K562 (cell line): ENCODE results near the gene SLC4A5. TPM values are rescaled to one million over a fixed set of nuclear protein-coding genes. Genes with fewer than 3 reads are reported as not detected.
A peak's percentile ranks its signal among the peaks of the same experiment; 100 is the strongest.

Source experiments
- ATAC-seq: fragments of 200-7000 bp; cut with Tn5 transposase; 3 replicates; pipeline ENCODE4 v1.9.1; 2020; ENCODE audit warnings: moderate library complexity
- BruUV-seq: library from RNA; stranded (reverse); fragments of 400-500 nt; replicated peaks from 2 replicates; lab custom pipeline; 2021; lab: Mats Ljungman, UMichigan
- CTCF ChIA-PET: fragments of 300-600 bp; formaldehyde crosslinking; extraction: SDS; loops from one replicate; lab custom pipeline; 2021; ENCODE audit warnings: low intra/inter-chr PET ratio; lab: Yijun Ruan, JAX
- POLR2A ChIA-PET: fragments of 300-600, 350-650 bp; sonication (Branson Sonifier 250); formaldehyde crosslinking; extraction: SDS; loops from one replicate; lab custom pipeline; 2021; ENCODE audit warnings: antibody characterized with exemption, inconsistent platforms; lab: Yijun Ruan, JAX
- DNase-seq, 4 experiments: peaks; one replicate each; pipeline versions ENCODE4 v3.0.0 to v3.0.0-alpha.2; 2011 to 2018; ENCODE audit warnings: low spot score in 3 of 4, mixed read lengths in 3 of 4; ENCODE audit errors: extremely low read depth in 1 of 4
- FAIRE-seq: peaks from 2 replicates; lab custom pipeline; 2011; peaks lifted over from hg19 to GRCh38; lab: Jason Lieb, UNC
- H2AFZ ChIP-seq: 2 replicates; pipeline ENCODE4 v1.6.0; 2011; ENCODE audit warnings: low read depth, low read length, control low read depth, inconsistent platforms
- H3K27ac ChIP-seq: fragments of 200-600 bp; 3 replicates; pipeline ENCODE4 v1.8.0; 2011; ENCODE audit warnings: low read depth, mild to moderate bottlenecking, control low read depth, inconsistent platforms, low read length, moderate library complexity, mixed read lengths; ENCODE audit errors: extremely low read depth
- H3K27me3 ChIP-seq, 2 experiments: fragments of 300-600 bp in 1 of 2; 2 replicates in 1 of 2; 3 replicates in 1 of 2; pipeline versions ENCODE4 v1.6.0 to v1.8.0; 2011; ENCODE audit warnings: inconsistent platforms in 2 of 2, low read length in 2 of 2, mild to moderate bottlenecking in 1 of 2, mixed read lengths in 1 of 2, moderate library complexity in 1 of 2; ENCODE audit not compliant: control insufficient read depth in 2 of 2, insufficient read depth in 2 of 2
- H3K36me3 ChIP-seq: fragments of 300-600 bp; 3 replicates; pipeline ENCODE4 v1.8.0; 2011; ENCODE audit warnings: mild to moderate bottlenecking, low read length, inconsistent platforms; ENCODE audit not compliant: control insufficient read depth, insufficient read depth
- H3K4me1 ChIP-seq, 2 experiments: fragments of 200-600 bp in 1 of 2; replicated peaks in 1 of 2; 2 replicates in 1 of 2; 3 replicates in 1 of 2; pipeline versions ENCODE4 v1.5.1 to v1.8.0; 2011; ENCODE audit warnings: inconsistent platforms in 2 of 2, low read length in 2 of 2, mild to moderate bottlenecking in 1 of 2, mixed read lengths in 1 of 2, moderate library complexity in 1 of 2; ENCODE audit not compliant: control insufficient read depth in 2 of 2, insufficient read depth in 2 of 2
- H3K4me2 ChIP-seq: 2 replicates; pipeline ENCODE4 v1.6.1; 2011; ENCODE audit warnings: low read length, control low read depth, inconsistent platforms, mixed read lengths; ENCODE audit not compliant: insufficient read depth
- H3K4me3 ChIP-seq: fragments of 200-600 bp; sonication (generic), shearing (Covaris generic); 2 replicates; pipeline ENCODE4 v1.5.1; 2016; ENCODE audit warnings: control low read depth, inconsistent platforms
- H3K79me2 ChIP-seq: fragments of 200-600 bp; 3 replicates; pipeline ENCODE4 v1.8.0; 2011; ENCODE audit warnings: low read length, inconsistent platforms; ENCODE audit not compliant: control insufficient read depth, insufficient read depth
- H3K9ac ChIP-seq, 2 experiments: 2 replicates each; pipeline versions ENCODE4 v1.6.0 to v1.6.1; 2011; ENCODE audit warnings: low read depth in 2 of 2, low read length in 2 of 2, control low read depth in 1 of 2, inconsistent platforms in 1 of 2, mild to moderate bottlenecking in 1 of 2, mixed read lengths in 1 of 2; ENCODE audit not compliant: insufficient read depth in 1 of 2
- H3K9me1 ChIP-seq: one replicate; pipeline ENCODE4 v1.6.0; 2011; ENCODE audit warnings: inconsistent platforms, mild to moderate bottlenecking, low read length, moderate library complexity; ENCODE audit not compliant: control insufficient read depth, insufficient read depth
- H3K9me3 ChIP-seq: replicated peaks from 2 replicates; pipeline ENCODE4 v1.5.1; 2011; ENCODE audit warnings: low read depth, low read length, inconsistent platforms; ENCODE audit not compliant: control insufficient read depth, insufficient read depth
- H4K20me1 ChIP-seq: replicated peaks from 2 replicates; pipeline ENCODE4 v1.6.1; 2011; ENCODE audit warnings: low read length, inconsistent platforms, mixed read lengths; ENCODE audit not compliant: control insufficient read depth, insufficient read depth
- FOXA3 ChIP-seq, 2 experiments: fragments of 450-650 bp in 1 of 2; sonication (generic) in 1 of 2; formaldehyde crosslinking; IDR thresholded peaks in 1 of 2; conservative IDR thresholded peaks in 1 of 2; 2 replicates each; pipeline versions ENCODE4 v1.4.0 to v1.8.0; 2020 to 2022; ENCODE audit warnings: mild to moderate bottlenecking in 2 of 2, missing genetic modification reagents in 1 of 2
- FOXJ3 ChIP-seq: sonication (generic); formaldehyde crosslinking; IDR thresholded peaks from 2 replicates; pipeline ENCODE4 v1.4.0; 2020; ENCODE audit warnings: mild to moderate bottlenecking, missing genetic modification reagents
- MCM3 ChIP-seq: fragments of 450-650 bp; IDR thresholded peaks from 2 replicates; pipeline ENCODE4 v1.6.1; 2016
- whole genome bisulfite sequencing: fragments of 100-300 bp; shearing (Covaris generic); methylation state at CpG from one replicate; pipeline ENCODE4 v1.1.6; 2016; ENCODE audit warnings: low coverage, mixed read lengths; ENCODE audit not compliant: insufficient coverage; ENCODE audit errors: missing lambda C conversion rate; 5-methylcytosine and 5-hydroxymethylcytosine counted together
- in situ Hi-C: fragments of 300-500 bp; cut with MboI; formaldehyde crosslinking; loops from 4 replicates; pipeline ENCODE4 v1.15.0; 2018; ENCODE audit warnings: inconsistent platforms, mixed read lengths
- intact Hi-C: fragments of 100-400 bp; cut with micrococcal nuclease; formaldehyde crosslinking; loops from 2 replicates; pipeline ENCODE4 v1.14.2; 2022
- polyA plus RNA-seq, 8 experiments: library from polyadenylated mRNA; depleted of rRNA in 4 of 8; stranded (reverse) in 5 of 8; unstranded in 3 of 8; fragments of >200 nt; fragmentation: Nextera tagmentation in 2 of 8; fragmentation: Illumina TruSeq in 1 of 8; extraction: Ambion mirVana in 2 of 8; extraction: Trizol in 1 of 8; gene quantifications; 2 replicates each; pipeline versions ENCODE4 v1.2.1 to v1.2.3, GENCODE V29; 2011 to 2014; ENCODE audit warnings: inconsistent platforms in 1 of 8, missing spikeins in 1 of 8
- total RNA-seq, 7 experiments: library from RNA; depleted of rRNA in 6 of 7; stranded (reverse); fragments of >200 nt in 6 of 7; fragmentation: Illumina TruSeq in 2 of 7; extraction: Trizol in 2 of 7; gene quantifications; 2 replicates each; pipeline versions ENCODE4 v1.2.1 to v1.2.3, GENCODE V29; 2011 to 2021; ENCODE audit warnings: low replicate concordance in 1 of 7
- TF ChIP-seq, protein P1 (sequence below): fragments of 450-650 bp; formaldehyde crosslinking; IDR thresholded peaks from 2 replicates; pipeline ENCODE4 v1.4.0; 2022; ENCODE audit warnings: missing genetic modification characterization

The SLC4A5 gene
- total and polyA plus RNA-seq, 9 of the 15 experiments (the other 6 are each of a cell fraction or from before 2014, with no cell fraction given): 0.03 to 0.77 (median 0.14) TPM; not detected in 1

DNA sequence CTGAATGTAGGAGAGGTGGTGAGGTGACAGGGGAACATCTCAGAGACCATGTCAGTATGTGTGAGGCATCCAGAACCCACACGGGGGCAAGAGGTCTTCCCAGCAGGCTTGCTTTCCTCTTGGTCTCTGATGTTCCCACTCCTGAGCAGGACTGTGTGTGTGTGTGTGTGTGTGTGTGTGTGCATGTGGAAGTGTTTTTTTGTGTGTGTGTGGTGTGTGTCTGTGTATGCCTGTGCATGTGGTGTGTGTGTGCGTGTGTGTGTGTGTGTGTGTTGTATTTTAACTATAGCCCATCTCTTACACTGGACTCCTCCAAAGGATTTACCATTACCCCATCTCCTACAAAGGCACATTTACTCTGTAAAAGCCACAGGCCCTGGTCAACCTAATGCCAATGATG, 40.4 kb downstream of the SLC4A5 start:
- H3K9ac ChIP-seq: no peak overlapping the region
- FAIRE-seq (no peak), ATAC-seq (no peak; the same call in 2 of the 3 replicates), DNase-seq (no peak)
- intact Hi-C loops: no loop called here
- no peak overlapping the region for H2AFZ ChIP-seq
- no peaks in the 10 kb centered on the region; a peak in 1 of 5 replicates for H3K27me3 ChIP-seq
- ChIA-PET POLR2A (no interaction called here), CTCF (no interaction called here)
- H3K9me3 ChIP-seq: no peaks in the 10 kb centered on the region
- peaks cover 7 to 8% of the 10 kb centered on the region in 2 experiments; a peak in 3 of 5 replicates for H3K4me1 ChIP-seq
- no TSS peak for BruUV-seq
- in situ Hi-C loops: no loop called here
- H3K27ac ChIP-seq: no peak overlapping the region
- no peaks in the 10 kb centered on the region for H3K9me1 ChIP-seq
- H3K79me2 ChIP-seq: no peaks in the 10 kb centered on the region
- H3K4me2 ChIP-seq: no peak overlapping the region
- no peak overlapping the region for H3K4me3 ChIP-seq
- H3K36me3 ChIP-seq: no peaks in the 10 kb centered on the region
- no peaks in the 10 kb centered on the region for H4K20me1 ChIP-seq
- 28% methylated on average over 2 of the region's 2 CpGs for WGBS
- TF ChIP-seq, protein P1, sequence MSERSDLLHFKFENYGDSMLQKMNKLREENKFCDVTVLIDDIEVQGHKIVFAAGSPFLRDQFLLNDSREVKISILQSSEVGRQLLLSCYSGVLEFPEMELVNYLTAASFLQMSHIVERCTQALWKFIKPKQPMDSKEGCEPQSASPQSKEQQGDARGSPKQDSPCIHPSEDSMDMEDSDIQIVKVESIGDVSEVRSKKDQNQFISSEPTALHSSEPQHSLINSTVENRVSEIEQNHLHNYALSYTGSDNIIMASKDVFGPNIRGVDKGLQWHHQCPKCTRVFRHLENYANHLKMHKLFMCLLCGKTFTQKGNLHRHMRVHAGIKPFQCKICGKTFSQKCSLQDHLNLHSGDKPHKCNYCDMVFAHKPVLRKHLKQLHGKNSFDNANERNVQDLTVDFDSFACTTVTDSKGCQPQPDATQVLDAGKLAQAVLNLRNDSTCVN: peak; percentile 43; the same call in 1 of the 2 replicates
- TF ChIP-seq FOXJ3: no peak
- 0 out of 2 replicates have a peak, but pooled peaks have one; percentile 20 for TF ChIP-seq MCM3

DNA sequence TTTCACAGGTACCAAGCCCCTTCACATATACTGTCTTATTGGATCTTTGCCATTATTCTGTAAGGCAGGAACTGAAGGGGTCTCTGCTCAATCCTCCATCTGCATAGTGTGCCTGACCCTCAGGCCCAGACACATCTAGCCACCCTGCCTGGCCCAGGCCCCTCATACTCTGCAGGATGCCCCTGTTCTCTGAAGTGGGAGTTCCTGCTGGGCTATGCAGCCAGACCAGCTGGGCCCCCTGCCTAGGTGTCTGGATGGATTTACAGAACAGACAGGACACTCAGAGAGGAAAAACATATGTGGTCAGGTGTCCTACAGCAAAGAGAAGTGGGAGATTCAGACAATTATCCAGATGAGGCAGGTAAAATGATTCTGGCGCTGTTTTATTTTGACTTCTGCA, 42.0 kb downstream of the SLC4A5 start:
- ATAC-seq: no peak
- no peak overlapping the region for H3K9ac ChIP-seq
- no peaks in the 10 kb centered on the region for H3K79me2 ChIP-seq
- no TSS peak for BruUV-seq
- H3K27me3 ChIP-seq: no peaks in the 10 kb centered on the region; a peak in 1 of 5 replicates
- H4K20me1 ChIP-seq: no peaks in the 10 kb centered on the region
- CTCF ChIA-PET: no interaction called here
- H2AFZ ChIP-seq: no peak overlapping the region
- no peak overlapping the region for H3K4me2 ChIP-seq
- no peak for FAIRE-seq
- no peak overlapping the region for H3K27ac ChIP-seq
- intact Hi-C loops: no loop called here
- DNase-seq: no peak
- H3K9me3 ChIP-seq: no peaks in the 10 kb centered on the region
- H3K36me3 ChIP-seq: no peaks in the 10 kb centered on the region
- POLR2A ChIA-PET: interaction anchor here (0.9 to 1.0 kb wide), 2 partner anchors 12 to 15 kb away, joined by 4 read pairs; no protein-coding TSS in a partner anchor
- in situ Hi-C loops: no loop called here
- peaks cover 7 to 8% of the 10 kb centered on the region in 2 experiments; a peak in 3 of 5 replicates for H3K4me1 ChIP-seq
- WGBS: 30% methylated on average over 1 of the region's 1 CpG
- H3K4me3 ChIP-seq: no peak overlapping the region
- no peaks in the 10 kb centered on the region for H3K9me1 ChIP-seq
- TF ChIP-seq FOXA3 (CRISPR knock-in tag; conservative IDR thresholded peaks at IDR 0.05 in 1 of 2, IDR thresholded peaks at IDR 0.05 in 1 of 2): no peak
